ENCODE data around the gene DTX3. TPM values are rescaled to one million over a fixed set of nuclear protein-coding genes. Genes with fewer than 3 reads are reported as not detected.
A peak's percentile ranks its signal among the peaks of the same experiment; 100 is the strongest.

The DTX3 gene
- total and polyA plus RNA-seq, 5 donors from 2014 or later, result 3.4 to 31.2 (median 6.0) TPM

GRCh38 chr12:57579011-57579410 lies 25.6 kb upstream of the DTX3 start:
- no peaks in the 10 kb centered on the region for H3K36me3 Mint-ChIP-seq
- Histone ChIP-seq H3K9me3 (ENCODE audit: control insufficient read depth in 2 of 2, low read length in 2 of 2) (no peaks in the 10 kb centered on the region), H3K27ac (ENCODE audit: insufficient read depth, low read length, poor library complexity, severe bottlenecking) (no peak overlapping the region), H3K27me3 (ENCODE audit: control insufficient read depth, insufficient read depth, low read length) (peaks cover 2% of the 10 kb centered on the region), H3K4me1 (ENCODE audit: control insufficient read depth, insufficient read depth, low read length, poor library complexity, severe bottlenecking) (peaks cover 5% of the 10 kb centered on the region), H3K4me3 (ENCODE audit: low read depth, low read length) (no peak overlapping the region), H3K36me3 (ENCODE audit: control insufficient read depth, insufficient read depth, low read length) (no peaks in the 10 kb centered on the region)
- H3K9me3 Mint-ChIP-seq, result no peaks in the 10 kb centered on the region
- DNase-seq, result no peak
- peaks cover 20% of the 10 kb centered on the region for H3K27me3 Mint-ChIP-seq
- H3K4me3 Mint-ChIP-seq, result no peak overlapping the region
- no peak for ATAC-seq (ENCODE audit: low read depth in 2 of 2)
- peak overlapping the region in 1 of 3 donors; percentile 25 for H3K27ac Mint-ChIP-seq
- H3K4me1 Mint-ChIP-seq, result peaks cover 0 to 8% (median 5%) of the 10 kb centered on the region in 4 donors

GRCh38 chr12:57579677-57580465 lies 24.8 kb upstream of the DTX3 start:
- no peaks in the 10 kb centered on the region for H3K9me3 Mint-ChIP-seq
- H3K36me3 Mint-ChIP-seq, result no peaks in the 10 kb centered on the region
- Histone ChIP-seq H3K27me3 (ENCODE audit: control insufficient read depth, insufficient read depth, low read length) (peaks cover 2% of the 10 kb centered on the region), H3K4me3 (ENCODE audit: low read depth, low read length) (no peak overlapping the region), H3K4me1 (ENCODE audit: control insufficient read depth, insufficient read depth, low read length, poor library complexity, severe bottlenecking) (peaks cover 5% of the 10 kb centered on the region), H3K27ac (ENCODE audit: insufficient read depth, low read length, poor library complexity, severe bottlenecking) (no peak overlapping the region), H3K9me3 (ENCODE audit: control insufficient read depth in 2 of 2, low read length in 2 of 2) (no peaks in the 10 kb centered on the region), H3K36me3 (ENCODE audit: control insufficient read depth, insufficient read depth, low read length) (no peaks in the 10 kb centered on the region)
- peaks cover 0 to 8% (median 5%) of the 10 kb centered on the region in 4 donors for H3K4me1 Mint-ChIP-seq
- DNase-seq (no peak), ATAC-seq (ENCODE audit: low read depth in 2 of 2) (no peak)
- peaks cover 25% of the 10 kb centered on the region for H3K27me3 Mint-ChIP-seq
- no peak overlapping the region for H3K4me3 Mint-ChIP-seq
- no peak overlapping the region for H3K27ac Mint-ChIP-seq

- H3K36me3 Mint-ChIP-seq, result no peaks in the 10 kb centered on the region
- Histone ChIP-seq H3K9me3 (ENCODE audit: control insufficient read depth in 2 of 2, low read length in 2 of 2) (no peaks in the 10 kb centered on the region), H3K27me3 (ENCODE audit: control insufficient read depth, insufficient read depth, low read length) (peaks cover 2% of the 10 kb centered on the region), H3K36me3 (ENCODE audit: control insufficient read depth, insufficient read depth, low read length) (no peaks in the 10 kb centered on the region), H3K27ac (ENCODE audit: insufficient read depth, low read length, poor library complexity, severe bottlenecking) (no peak overlapping the region), H3K4me3 (ENCODE audit: low read depth, low read length) (no peak overlapping the region), H3K4me1 (ENCODE audit: control insufficient read depth, insufficient read depth, low read length, poor library complexity, severe bottlenecking) (peaks cover 5% of the 10 kb centered on the region)
- no peak overlapping the region for H3K27ac Mint-ChIP-seq
- H3K4me3 Mint-ChIP-seq, result no peak overlapping the region
- H3K4me1 Mint-ChIP-seq, result peaks cover 0 to 8% (median 5%) of the 10 kb centered on the region in 4 donors
- H3K27me3 Mint-ChIP-seq, result peaks cover 22% of the 10 kb centered on the region
- no peak for ATAC-seq (ENCODE audit: low read depth in 2 of 2)
- no peak for DNase-seq
- no peaks in the 10 kb centered on the region for H3K9me3 Mint-ChIP-seq
Measured at GRCh38 chr12:57580466-57580795, 24.2 kb upstream of the DTX3 start.

- Mint-ChIP-seq H3K4me3 (no peak overlapping the region), H3K27ac (no peak overlapping the region), H3K4me1 (peaks cover 0 to 8% (median 5%) of the 10 kb centered on the region in 4 donors), H3K9me3 (no peaks in the 10 kb centered on the region), H3K27me3 (peaks cover 17% of the 10 kb centered on the region), H3K36me3 (no peaks in the 10 kb centered on the region)
- Histone ChIP-seq H3K27me3 (ENCODE audit: control insufficient read depth, insufficient read depth, low read length) (peaks cover 7% of the 10 kb centered on the region), H3K4me1 (ENCODE audit: control insufficient read depth, insufficient read depth, low read length, poor library complexity, severe bottlenecking) (peaks cover 5% of the 10 kb centered on the region), H3K27ac (ENCODE audit: insufficient read depth, low read length, poor library complexity, severe bottlenecking) (no peak overlapping the region), H3K4me3 (ENCODE audit: low read depth, low read length) (no peak overlapping the region), H3K36me3 (ENCODE audit: control insufficient read depth, insufficient read depth, low read length) (no peaks in the 10 kb centered on the region), H3K9me3 (ENCODE audit: control insufficient read depth in 2 of 2, low read length in 2 of 2) (no peaks in the 10 kb centered on the region)
- DNase-seq, result no peak
- ATAC-seq (ENCODE audit: low read depth in 2 of 2), result no peak
Measured at GRCh38 chr12:57581802-57582201, 22.8 kb upstream of the DTX3 start.

GRCh38 chr12:57582440-57582839 lies 22.2 kb upstream of the DTX3 start:
- no peak for DNase-seq
- H3K9me3 ChIP-seq (ENCODE audit: control insufficient read depth in 2 of 2, low read length in 2 of 2), result no peaks in the 10 kb centered on the region
- H3K36me3 Mint-ChIP-seq, result no peaks in the 10 kb centered on the region
- peaks cover 16% of the 10 kb centered on the region for H3K27me3 Mint-ChIP-seq
- no peak overlapping the region for H3K27ac Mint-ChIP-seq
- no peak overlapping the region for H3K27ac ChIP-seq (ENCODE audit: insufficient read depth, low read length, poor library complexity, severe bottlenecking)
- no peak overlapping the region for H3K4me3 Mint-ChIP-seq
- H3K27me3 ChIP-seq (ENCODE audit: control insufficient read depth, insufficient read depth, low read length), result peaks cover 7% of the 10 kb centered on the region
- H3K4me1 Mint-ChIP-seq, result peaks cover 0 to 8% (median 5%) of the 10 kb centered on the region in 4 donors
- H3K36me3 ChIP-seq (ENCODE audit: control insufficient read depth, insufficient read depth, low read length), result no peaks in the 10 kb centered on the region
- H3K4me3 ChIP-seq (ENCODE audit: low read depth, low read length), result no peak overlapping the region
- no peak for ATAC-seq (ENCODE audit: low read depth in 2 of 2)
- H3K4me1 ChIP-seq (ENCODE audit: control insufficient read depth, insufficient read depth, low read length, poor library complexity, severe bottlenecking), result peaks cover 5% of the 10 kb centered on the region
- H3K9me3 Mint-ChIP-seq, result no peaks in the 10 kb centered on the region

- peaks cover 0 to 8% (median 5%) of the 10 kb centered on the region in 4 donors for H3K4me1 Mint-ChIP-seq
- no peaks in the 10 kb centered on the region for H3K9me3 Mint-ChIP-seq
- Histone ChIP-seq H3K4me1 (ENCODE audit: control insufficient read depth, insufficient read depth, low read length, poor library complexity, severe bottlenecking) (peaks cover 5% of the 10 kb centered on the region), H3K27ac (ENCODE audit: insufficient read depth, low read length, poor library complexity, severe bottlenecking) (no peak overlapping the region), H3K36me3 (ENCODE audit: control insufficient read depth, insufficient read depth, low read length) (no peaks in the 10 kb centered on the region), H3K27me3 (ENCODE audit: control insufficient read depth, insufficient read depth, low read length) (peaks cover 14% of the 10 kb centered on the region), H3K4me3 (ENCODE audit: low read depth, low read length) (no peak overlapping the region), H3K9me3 (ENCODE audit: control insufficient read depth in 2 of 2, low read length in 2 of 2) (no peaks in the 10 kb centered on the region)
- H3K4me3 Mint-ChIP-seq, result peak overlapping the region in 1 of 4 donors; percentile 43
- DNase-seq (peak; percentile 64 to 85 (median 76)), ATAC-seq (ENCODE audit: low read depth in 2 of 2) (peak; percentile 97 to 99)
- H3K27ac Mint-ChIP-seq, result peak overlapping the region in 1 of 3 donors; percentile 12
- peaks cover 12% of the 10 kb centered on the region for H3K27me3 Mint-ChIP-seq
- no peaks in the 10 kb centered on the region for H3K36me3 Mint-ChIP-seq
Measured at GRCh38 chr12:57583008-57583831, 21.4 kb upstream of the DTX3 start.

GRCh38 chr12:57584050-57584449 lies 20.6 kb upstream of the DTX3 start:
- Mint-ChIP-seq H3K4me1 (peaks cover 0 to 8% (median 5%) of the 10 kb centered on the region in 4 donors), H3K27ac (peak overlapping the region in 1 of 3 donors; percentile 42), H3K27me3 (peaks cover 12% of the 10 kb centered on the region), H3K9me3 (no peaks in the 10 kb centered on the region), H3K36me3 (no peaks in the 10 kb centered on the region), H3K4me3 (peak overlapping the region in 1 of 4 donors; percentile 43)
- Histone ChIP-seq H3K4me1 (ENCODE audit: control insufficient read depth, insufficient read depth, low read length, poor library complexity, severe bottlenecking) (peaks cover 5% of the 10 kb centered on the region), H3K36me3 (ENCODE audit: control insufficient read depth, insufficient read depth, low read length) (no peaks in the 10 kb centered on the region), H3K4me3 (ENCODE audit: low read depth, low read length) (no peak overlapping the region), H3K9me3 (ENCODE audit: control insufficient read depth in 2 of 2, low read length in 2 of 2) (no peaks in the 10 kb centered on the region), H3K27ac (ENCODE audit: insufficient read depth, low read length, poor library complexity, severe bottlenecking) (no peak overlapping the region), H3K27me3 (ENCODE audit: control insufficient read depth, insufficient read depth, low read length) (peaks cover 14% of the 10 kb centered on the region)
- DNase-seq, result no peak
- ATAC-seq (ENCODE audit: low read depth in 2 of 2), result no peak

Data from CD4-positive, CD25-positive, alpha-beta regulatory T cell (primary cell).